ENCODE data around the gene ABHD8.
A peak's percentile ranks its signal among the peaks of the same experiment; 100 is the strongest.
"Not testable (repeated sequence)": the region's sequence is repeated elsewhere in the genome, so short reads cannot be mapped to it uniquely, and the experiment has no call there.

ABHD8 gene

DNA sequence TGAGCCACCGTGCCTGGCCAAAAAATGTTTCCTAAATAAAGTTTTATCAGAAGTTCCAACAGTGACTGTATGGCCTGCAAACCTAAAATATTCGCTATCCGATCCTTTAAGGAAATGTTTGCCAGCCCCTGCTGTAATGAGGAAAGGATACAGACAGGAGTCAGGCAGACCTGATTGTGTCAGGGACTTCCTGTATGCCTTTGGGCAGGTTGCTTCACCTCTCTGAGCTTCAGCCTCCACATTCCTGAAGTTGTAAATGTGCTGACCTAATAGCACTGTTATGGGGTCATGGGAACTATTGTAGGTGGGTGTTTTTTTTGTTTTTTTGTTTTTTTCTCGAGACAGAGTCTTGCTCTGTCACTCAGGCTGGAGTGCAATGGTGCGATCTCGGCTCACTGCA lies 6.2 kb downstream of the ABHD8 start:
- DNase-seq: no peak
- ATAC-seq: no peak

DNA sequence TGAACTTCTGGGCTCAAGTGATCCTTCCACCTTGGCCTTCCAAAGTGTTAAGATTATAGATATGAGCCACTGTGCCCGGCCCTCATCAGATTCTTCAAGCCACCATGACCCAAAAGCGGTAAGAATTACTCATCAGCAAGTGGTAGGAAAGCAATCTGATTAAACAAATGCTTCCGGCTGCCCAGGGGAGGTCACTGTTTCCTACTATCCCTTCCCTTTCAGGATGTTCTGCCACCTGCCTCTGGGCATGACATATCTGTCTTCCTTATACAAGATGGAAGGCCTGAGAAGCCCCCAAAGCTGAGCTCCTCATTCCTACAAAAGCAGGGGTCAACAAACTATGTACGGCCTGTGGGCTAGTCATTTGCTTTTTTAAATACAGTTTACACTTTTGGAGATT lies 7.0 kb downstream of the ABHD8 start:
- no peak for ATAC-seq
- DNase-seq: no peak

DNA sequence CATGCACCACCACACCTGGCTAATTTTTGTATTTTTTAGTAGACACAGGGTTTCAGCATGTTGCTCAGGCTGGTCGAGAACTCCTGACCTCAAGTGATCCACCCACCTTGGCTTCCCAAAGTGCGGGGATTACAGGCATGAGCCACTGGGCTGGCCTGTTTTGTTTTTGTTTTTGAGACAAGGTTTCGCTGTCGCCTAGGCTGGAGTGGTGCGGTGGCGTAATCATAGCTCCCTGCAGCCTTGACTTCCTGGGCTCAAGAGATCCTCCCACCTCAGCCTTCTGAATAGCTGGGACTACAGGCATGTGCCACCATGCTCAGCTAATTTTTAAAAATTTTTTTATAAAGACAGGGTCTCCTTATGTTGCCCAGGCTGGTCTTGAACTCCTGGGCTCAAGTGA lies 7.7 kb downstream of the ABHD8 start:
- not testable (repeated sequence) for DNase-seq, ATAC-seq

DNA sequence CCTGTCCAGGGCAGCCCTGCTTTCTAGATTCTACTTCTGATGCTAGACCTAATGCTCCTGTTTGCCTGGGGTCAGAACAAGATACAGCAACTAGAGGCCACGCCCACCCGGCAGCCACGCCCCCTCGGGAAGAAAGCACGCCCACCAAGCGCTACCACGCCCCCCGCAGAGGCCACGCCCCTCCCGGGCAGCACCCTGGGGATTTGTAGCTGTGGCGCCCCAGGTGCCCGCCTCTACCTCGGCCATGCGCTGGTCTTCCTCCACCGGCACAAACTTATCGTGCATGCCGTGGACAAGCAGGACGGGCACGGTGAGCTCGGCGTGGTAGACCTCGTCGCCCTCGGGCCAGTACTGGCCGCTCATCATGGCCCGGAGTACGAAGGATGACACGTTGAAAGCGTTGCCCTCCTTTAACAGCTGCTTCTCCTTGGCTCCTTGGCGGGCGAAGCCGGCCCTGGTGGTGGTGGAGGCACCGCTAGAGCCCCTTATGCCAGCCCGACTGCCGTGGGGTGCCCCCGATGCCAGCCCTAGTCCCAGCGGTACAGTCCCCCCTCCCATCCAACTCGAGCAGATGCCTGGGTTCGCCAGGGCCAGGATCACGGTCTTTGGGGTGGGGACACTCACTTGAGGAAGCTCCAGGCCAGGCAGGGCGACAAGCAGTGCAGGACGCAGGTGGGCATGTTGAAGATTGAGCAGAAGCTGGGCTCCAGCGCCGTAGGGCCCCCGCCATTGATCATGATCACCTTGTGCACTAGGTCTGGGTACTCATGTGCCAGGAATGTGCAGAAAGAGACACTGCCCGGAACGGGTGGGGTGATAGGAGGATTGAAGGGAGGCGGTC lies 9.0 kb downstream of the ABHD8 start:
- DNase-seq (peak; percentile 80), ATAC-seq (peak; percentile 8)

DNA sequence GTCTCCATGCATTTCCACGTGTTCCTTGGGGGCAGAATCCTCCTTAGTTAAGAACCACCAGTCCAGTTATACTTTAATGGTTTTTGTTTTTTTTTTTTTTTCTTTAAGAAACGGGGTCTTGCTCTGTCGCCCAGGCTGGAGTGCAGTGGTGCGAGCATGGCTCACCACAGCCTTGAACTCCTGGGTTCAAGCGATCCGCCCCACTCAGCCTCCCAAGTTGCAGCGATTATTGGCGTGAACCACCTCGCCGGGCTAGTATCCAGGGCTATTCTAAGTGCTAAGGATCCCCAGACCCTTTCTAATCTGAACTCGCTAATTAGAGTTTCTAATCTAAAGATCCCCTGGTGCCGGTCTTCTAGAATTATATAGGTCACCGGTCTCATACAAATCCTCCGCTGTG lies 9.6 kb downstream of the ABHD8 start:
- DNase-seq: no peak
- ATAC-seq: no peak

DNA sequence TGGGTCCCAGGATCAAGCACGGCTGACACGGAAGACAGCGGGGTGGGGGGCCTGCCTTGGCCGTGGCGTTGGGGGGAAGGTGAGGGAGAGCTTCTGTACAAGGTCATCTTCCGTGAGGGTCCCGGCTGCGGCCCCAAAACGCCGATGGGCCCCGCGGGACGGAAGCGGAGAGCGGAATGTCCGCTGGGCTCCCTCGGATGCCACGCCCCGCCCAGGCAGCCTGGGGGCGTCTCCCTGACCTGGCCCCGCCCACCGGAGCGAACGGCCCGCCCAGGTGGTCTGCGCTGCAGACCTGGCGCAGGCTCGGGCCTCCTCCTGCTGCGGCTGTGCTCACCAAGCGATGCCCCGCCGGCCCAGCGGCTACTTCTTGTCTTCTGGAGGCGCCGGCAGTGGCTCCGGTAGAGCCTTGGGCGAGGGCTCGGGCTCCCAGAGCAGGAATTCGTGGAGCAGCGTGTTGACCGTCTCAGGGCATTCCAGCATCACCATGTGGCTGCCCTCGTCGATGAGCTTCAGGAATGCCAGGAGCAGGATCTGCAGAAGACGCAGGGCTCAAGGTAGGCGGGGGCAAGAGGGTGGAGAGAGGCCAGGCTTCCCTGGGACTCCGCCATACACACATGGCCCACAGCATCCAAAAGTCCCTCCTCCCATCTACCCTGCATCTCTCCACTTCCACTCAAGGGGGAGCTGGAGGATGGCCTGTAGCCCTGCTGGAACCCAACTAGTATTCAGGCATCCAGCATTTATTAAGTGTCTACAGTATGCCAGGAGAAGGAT lies 10.7 kb downstream of the ABHD8 start:
- ATAC-seq (peak; percentile 93), DNase-seq (peak; percentile 90)

DNA sequence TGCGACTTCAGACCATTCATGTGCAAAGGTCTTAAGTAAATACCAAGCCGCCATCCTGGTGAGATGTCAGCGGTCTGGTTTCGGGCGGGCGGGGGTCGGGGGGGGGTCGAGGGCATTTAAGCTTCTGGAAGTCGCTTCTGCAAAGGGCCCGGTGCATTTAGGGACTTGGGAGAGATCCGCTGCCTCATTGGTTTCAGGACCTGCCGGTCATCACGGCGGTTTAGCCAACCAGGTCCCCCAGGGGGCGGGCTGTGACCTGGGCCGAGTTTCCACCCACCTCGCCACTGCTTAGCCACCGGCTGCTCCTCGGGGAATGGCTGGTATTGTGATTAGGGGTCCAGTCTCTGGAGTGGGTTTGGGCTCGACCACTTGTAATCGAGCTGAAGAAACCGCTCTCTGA lies 13.7 kb downstream of the ABHD8 start:
- ATAC-seq: no peak
- DNase-seq: peak; percentile 73

DNA sequence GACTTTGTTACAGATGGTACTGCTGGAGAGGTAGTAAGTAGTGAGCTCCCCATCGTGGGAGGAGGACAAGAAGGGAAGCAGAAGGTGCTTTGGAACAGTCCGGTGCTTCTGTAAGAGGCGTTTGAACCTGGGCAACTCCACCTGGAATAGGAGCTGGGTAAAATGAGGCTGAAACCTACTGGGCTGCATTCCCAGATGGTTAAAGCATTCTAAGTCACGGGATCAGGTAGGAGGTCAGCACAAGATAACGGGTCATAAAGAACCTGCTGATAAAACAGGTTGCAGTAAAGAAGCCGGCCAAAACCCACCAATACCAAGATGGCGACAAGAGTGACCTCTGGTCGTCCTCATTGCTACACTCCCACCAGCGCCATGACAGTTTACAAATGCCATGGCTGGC lies 16.5 kb downstream of the ABHD8 start:
- ATAC-seq: no peak
- no peak for DNase-seq

DNA sequence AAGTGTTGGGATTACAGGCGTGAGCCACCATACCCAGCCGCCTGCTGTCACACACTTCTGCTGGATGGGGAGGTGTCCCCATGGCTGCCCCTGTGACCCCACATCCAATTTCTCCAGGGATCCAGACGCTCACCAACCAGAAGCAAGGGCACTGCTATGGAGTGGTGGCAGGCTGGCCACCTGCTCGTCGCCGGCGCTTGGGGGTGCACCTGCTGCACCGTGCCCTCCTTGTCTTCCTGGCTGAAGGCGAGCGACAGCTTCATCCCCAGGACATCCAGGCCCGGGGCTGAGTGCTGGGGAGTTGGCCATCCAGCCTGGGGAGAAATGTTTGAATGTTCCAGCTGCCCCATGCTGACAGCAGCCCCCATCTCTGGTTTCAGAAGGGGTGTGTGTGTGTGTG lies 17.0 kb downstream of the ABHD8 start:
- ATAC-seq (no peak), DNase-seq (no peak)

DNA sequence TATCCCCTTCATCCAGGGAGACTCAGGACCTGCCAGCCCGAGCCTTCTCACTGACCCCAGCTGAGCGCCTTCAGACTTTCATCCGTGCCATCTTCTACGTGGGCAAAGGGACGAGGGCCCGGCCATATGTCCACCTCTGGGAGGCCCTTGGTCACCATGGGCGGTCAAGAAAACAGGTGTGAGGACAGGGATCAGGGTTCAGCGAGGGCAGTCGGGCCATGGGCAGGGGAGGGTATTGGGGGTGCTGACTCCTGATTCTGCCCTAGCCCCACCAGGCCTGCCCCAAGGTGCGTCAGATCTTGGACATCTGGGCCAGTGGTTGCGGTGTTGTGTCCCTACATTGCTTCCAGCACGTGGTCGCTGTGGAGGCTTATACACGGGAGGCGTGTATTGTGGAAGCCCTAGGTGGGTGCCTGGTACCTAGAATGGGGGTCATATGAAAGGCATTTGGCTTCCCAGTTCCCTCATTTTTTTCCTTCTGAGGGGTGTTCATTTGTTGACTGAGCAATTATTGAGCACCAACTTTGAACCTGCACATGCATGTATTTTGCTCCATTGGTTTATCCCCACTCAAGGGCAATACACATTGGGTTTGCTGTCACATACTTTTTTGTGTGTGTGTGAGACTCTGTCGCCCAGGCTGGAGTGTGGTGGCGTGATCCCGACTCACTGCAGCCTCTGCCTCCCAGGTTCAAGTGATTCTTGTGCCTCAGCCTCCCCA lies 17.6 kb downstream of the ABHD8 start:
- ATAC-seq (no peak), DNase-seq (no peak)

DNA sequence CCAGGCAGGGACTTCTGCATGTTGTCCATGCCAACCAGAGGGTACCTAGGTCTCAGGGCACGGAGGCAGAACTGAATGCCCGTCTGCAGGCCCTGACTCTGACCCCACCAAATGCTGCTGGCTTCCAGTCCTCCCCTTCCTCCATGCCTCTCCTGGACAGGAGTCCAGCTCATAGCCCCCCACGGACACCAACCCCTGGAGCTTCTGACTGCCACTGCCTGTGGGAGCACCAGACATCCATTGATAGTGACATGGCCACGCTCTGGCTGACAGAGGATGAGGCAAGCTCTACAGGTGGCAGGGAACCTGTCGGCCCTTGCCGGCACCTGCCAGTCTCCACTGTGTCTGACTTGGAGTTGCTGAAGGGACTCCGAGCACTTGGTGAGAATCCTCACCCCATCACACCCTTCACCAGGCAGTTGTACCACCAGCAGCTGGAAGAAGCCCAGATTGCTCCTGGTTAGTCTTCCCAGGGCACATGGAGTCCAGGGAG lies 19.7 kb downstream of the ABHD8 start:
- ATAC-seq (no peak), DNase-seq (no peak)

DNA sequence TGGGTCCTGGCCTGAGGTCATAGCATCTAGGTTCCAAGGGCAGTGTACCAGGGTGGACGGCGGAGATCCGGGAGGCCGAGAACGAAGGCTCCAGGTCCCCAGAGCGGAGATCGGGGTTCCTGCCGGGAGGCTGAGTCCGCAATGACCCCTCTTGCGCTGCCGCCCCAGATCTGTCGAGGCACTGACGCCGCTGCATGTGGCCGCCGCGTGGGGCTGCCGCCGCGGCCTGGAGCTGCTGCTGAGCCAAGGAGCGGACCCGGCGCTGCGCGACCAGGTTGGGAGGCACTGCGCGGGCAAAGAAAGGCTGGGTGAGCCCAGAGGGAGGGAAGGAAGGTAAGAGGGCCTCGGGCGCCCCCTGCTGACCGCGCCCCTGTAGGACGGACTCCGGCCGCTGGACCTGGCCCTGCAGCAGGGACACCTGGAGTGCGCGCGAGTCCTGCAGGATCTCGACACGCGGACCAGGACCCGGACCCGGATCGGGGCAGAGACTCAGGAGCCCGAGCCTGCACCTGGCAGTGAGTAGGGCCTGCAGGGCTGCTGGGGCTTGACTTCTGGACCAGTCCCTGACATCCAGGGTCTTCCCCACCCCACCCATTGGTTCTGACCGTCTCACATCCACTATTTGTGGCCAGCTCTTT lies 20.6 kb downstream of the ABHD8 start:
- DNase-seq (peak; percentile 89), ATAC-seq (peak; percentile 89)

DNA sequence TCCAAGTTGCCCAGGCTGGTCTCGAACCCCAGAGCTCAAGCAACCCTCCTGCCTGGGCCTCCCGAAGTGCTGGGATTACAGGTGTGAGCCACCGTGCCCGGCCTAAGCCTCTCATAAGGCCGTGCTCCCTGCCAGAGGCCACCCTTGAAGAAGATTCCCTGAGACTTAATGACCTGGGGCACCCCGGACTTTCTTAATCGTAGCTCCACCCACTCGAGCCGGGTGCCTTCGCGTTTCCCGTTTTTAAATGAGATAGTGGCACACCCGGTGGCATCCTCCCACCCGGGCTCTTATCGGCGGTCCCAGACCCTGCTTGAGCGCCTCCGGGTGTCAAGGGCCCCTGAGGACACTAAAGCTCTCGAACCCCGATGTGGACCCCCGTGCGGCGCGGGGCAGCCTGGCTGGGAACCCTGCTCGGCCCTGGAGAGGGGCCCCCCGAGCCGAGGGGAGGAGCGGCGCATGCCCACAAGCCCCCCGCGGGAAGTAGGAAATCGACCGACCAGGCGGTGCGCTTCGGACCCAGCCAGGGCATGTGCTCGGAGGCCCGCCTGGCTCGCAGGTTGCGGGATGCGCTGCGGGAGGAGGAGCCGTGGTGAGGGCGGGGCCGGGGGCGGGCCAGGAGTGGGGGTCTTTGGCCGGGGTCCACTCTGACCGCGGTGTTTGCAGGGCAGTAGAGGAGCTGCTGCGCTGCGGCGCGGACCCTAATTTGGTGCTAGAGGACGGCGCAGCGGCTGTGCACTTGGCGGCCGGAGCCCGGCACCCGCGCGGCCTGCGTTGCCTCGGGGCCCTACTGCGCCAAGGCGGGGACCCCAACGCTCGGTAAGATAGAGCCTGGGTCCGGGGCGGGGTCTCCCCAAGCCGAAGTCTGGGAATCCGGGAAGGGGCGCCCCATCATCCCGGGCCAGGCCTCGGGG lies 21.6 kb downstream of the ABHD8 start, which contains the start of gene ANKLE1:
Gene ANKLE1, plus strand, starts transcription at position 511 of the 914 bp plus-strand sequence. Its CDS starts 20 bp downstream, at position 531.
- ATAC-seq (peak; percentile 58), DNase-seq (peak; percentile 82)

DNA sequence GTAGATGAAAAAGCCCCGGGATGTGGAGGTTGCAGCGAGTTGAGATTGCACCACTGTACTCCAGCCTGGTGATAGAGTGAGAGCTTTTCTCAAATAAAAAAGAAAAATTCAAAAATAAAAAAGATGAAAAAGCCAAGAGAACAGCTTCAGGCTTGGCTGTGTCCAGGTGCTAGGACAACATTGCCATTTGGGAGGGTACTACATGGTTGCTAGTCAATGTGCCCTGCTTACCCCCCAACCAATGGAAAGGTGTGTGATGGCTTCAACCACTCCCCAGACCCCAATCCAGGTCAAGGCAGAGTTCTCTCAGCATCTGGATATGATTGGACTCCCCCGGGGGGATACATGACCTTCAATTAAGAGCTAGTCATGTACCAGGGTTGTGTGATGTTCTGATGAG lies 23.8 kb downstream of the ABHD8 start:
- no peak for DNase-seq

DNA sequence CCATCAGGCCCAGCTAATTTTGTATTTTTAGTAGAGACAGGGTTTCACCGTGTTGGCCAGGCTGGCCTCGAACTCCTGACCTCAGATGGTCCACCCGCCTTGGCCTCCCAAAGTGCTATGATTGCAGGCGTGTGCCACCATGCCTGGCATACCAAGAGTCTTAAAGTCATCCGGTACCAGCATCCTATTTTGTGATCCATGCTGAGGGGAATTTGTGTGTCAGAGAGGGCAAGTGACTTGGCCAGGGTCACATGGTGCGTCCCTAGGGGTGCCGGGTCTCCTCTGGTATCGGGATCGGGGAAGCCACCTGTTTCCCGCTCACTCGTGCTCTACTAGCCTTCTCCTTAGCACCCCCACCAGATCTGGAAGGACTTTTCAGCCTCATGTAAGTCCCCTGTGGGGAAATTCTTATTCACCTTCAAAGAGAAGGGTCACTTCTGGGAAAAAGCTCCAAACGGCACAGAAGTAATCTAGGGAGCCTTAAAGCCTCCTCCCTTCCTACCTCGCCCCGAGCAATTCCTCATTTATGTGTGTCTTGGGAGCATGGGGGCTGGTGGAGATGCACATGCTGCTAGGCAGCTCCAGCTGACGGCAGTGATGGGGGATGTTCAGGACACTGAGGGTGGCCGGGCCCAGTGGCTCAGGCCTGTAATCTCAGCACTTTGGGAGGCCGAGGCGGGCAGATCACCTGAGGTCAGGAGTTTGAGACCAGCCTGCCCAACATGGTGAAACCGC lies 27.6 kb downstream of the ABHD8 start:
- DNase-seq (no peak), ATAC-seq (no peak)

More for the DNA sequence above, 23.8 kb downstream of the ABHD8 start:
- ATAC-seq: no peak

DNA sequence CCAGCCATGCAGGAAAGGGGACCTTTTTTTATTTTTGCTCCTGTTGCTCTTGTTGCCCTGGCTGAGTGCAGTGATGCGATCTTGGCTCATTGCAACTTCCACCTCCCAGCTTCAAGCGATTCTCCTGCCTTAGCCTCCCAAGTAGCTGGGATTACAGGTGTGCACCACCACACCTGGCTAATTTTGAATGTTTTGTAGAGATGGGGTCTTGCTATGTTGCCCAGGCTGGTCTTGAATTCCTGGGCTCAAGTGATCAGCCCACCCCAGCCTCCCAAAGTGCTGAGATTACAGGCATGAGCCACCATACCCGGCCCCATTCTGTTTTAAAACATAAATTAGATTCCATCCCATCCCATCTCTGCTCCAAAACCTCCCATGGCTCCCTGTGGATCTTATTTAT lies 28.3 kb downstream of the ABHD8 start:
- not testable (repeated sequence) for ATAC-seq, DNase-seq

DNA sequence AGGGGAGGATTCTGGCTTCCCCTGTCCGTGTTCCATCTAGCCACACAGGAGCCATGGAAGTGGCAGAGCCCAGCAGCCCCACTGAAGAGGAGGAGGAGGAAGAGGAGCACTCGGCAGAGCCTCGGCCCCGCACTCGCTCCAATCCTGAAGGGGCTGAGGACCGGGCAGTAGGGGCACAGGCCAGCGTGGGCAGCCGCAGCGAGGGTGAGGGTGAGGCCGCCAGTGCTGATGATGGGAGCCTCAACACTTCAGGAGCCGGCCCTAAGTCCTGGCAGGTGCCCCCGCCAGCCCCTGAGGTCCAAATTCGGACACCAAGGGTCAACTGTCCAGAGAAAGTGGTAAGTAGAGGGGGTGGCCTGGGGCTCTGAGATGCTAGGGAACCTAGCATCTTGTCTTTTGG lies 34.5 kb downstream of the ABHD8 start:
- DNase-seq: no peak
- no peak for ATAC-seq

DNA sequence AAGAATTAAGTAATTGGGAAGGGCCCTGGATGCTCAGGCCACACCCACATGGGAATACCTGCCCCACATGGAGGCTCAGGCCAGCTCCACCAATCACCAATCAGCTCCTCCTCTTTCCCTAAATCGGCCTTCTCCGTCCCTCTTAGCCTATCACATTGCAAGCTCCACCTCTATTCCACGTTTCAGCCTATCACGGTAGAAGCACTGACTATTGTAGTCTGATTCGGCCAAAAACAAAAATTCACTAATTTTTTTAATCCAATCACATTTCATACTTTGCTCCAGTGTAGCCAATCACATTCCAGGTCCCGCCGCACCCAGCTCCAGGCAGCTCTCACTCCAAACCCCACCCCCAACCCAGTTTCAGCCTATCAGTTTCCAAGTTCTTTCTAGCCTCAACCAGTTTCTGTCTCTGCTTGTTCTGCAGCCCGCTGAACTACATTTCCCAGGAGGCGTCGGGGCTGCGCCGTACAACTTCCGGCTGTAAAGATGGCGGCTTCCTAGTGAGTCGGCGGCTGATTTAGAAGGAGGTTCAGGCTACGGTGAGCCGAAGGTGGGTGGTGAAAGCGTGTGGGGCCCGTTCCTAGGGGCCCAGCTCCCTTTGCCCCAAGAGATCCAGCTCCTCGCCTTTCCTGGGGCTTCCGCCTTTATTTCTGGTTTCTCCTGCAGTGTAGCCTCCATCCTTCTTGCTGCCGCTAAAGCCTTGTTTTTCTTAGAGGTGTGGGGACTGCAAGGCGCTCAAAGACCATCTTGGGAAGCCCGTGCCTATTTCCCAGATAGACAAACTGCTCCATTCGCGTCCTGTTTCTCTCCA lies 36.0 kb downstream of the ABHD8 start, which contains the start of gene BABAM1:
Gene BABAM1, plus strand, starts transcription at position 469 of the 814 bp plus-strand sequence. CDS start 1,364 bp downstream, outside the sequence.
- peak; percentile 94 for ATAC-seq

DNA sequence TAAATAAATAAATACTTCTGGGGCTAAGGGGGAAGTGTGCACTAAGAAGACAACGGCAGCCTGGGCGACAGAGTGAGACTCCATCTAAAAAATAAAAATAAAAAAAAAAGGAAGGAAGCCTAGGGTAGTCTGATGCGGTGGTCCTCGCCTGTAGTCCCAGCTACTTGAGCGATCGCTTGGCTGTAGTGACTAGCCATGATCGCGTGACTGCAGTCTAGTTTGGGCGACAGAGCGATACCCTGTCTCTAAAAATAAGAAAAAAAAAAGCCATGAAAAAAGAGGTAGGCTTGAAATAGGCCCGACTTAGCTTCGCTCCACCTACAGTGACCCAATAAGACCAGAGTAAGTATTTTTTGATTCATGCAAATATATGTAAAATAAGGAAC lies 36.6 kb downstream of the ABHD8 start:
- DNase-seq (no peak), ATAC-seq (peak; percentile 0)

More for the DNA sequence above, 36.0 kb downstream of the ABHD8 start, which contains the start of gene BABAM1:
- peak; percentile 93 for DNase-seq
